Effector CD8-positive, alpha-beta T cell (primary cell): ENCODE data around the gene USP31.

ENCODE experiments used
- DNase-seq: peaks from one replicate; lab custom pipeline; 2025; lab: John Stamatoyannopoulos, UW

The USP31 gene

DNA sequence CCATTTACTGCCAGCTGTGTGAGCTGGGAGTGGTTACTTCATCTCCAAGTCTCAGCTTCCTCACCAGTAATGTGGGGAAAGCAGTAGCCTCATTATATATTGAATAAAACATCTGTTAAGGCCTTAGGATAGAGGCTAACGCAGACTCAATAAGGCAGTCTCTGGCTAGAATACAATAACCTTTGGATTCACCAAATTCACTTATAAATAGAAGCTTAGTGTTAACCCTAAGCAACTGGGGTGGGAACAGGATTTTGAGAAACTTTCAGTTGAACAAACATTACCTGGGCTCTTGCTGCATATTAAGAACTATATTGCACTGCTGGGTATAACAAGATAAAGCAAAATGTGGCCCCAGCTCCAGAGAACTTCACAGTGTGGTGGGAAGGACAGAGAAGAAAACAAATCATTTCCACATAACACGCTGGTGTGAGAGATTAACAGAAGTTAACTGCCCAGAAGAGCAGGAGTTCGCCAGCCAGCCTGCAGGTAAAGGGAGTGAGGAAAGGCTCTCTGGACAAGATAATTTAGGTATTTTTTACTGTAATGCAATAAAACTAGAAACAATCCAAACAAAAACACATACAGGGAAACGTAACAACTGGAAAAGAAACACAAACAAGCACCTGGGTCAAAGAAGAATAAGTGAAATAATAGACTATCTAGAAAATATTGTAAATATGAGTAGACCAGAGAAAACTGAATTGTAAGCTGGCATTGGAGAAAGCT lies 57.0 kb downstream of the USP31 start:
- no peak for DNase-seq

- no peak for DNase-seq
Measured at GRCh38 chr16:23089111-23089510, 60.1 kb downstream of the USP31 start.

DNA sequence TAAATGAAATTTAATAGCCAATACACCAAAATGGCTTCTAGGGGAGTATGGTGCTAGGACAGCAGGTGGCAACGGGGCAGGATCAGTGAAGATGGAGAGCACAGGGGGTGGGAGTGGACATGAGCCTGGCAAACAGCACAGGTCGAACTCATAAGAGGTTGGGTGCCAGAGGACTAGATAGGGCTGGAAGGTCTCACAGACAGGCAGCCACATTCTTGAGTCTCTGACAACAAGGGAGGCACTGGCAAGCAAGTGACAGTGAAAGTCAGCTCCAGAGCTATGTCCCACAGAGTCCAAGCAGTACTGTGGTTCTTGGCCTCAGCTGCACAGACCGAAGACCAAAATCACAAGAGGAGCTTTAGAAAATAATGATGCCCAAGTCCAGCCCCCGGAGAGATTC lies 61.2 kb downstream of the USP31 start:
- DNase-seq = no peak

- DNase-seq = no peak
Measured at GRCh38 chr16:23085949-23086348, 63.3 kb downstream of the USP31 start.

GRCh38 chr16:23082161-23082788 lies 67.0 kb downstream of the USP31 start:
- no peak for DNase-seq

DNA sequence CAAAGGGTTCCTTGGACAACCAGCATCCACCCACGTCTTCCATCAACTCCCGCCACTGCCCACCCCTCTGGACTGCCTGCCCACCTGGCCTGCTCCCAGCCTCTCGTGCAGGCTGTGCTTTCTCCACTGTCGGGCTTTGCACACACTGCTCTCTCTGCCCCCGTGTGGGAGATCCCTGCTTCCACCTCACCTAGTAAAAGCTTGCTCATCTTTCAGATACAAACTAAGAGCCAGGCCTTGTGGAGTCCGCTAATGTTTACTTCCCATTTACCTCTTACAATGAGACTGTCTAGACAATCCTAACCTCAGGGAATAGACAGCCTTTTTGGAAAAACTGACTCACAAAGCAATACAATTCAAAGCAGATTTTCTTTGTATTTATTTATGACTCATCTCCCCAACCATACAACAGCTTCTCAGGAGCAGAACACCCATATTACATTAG lies 67.6 kb downstream of the USP31 start:
- no peak for DNase-seq

DNA sequence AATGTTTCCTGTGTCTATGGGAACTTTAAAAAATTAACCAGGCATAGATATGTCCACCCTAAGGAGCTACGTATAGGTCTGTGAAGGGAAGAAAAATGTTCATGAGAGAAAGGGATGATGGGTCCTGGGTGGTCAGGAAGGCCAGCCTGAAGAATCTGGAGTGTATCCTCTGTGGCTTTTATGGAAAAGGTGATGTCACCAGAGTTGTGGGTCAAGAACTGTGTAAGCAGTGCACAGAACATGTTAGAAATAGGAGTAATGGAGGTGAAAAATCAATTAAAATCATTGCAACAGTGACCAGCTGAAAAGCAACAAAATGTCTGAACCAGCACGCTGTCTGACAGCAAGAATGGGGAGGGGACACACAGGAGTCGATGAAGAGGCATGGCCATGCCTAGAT lies 68.5 kb downstream of the USP31 start:
- no peak for DNase-seq

DNA sequence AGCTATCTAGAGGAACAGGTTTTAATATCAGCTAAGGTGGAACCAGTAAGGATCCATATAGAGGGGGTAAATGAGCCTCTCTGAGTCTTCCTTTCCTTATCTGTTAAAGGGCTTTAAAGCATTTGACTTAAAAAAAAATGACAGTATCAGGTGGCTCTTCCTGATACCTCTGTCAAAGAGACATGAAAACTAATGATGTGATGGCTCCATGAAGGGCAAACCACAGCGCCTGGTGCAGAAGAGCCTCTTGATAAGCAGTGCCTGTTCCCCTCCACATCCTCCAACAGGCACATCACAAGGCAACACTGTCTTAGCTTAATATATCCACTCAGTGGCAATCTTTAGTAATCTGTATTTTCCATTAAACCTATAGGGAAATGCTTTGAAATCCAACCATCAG lies 68.9 kb downstream of the USP31 start:
- no peak for DNase-seq

DNA sequence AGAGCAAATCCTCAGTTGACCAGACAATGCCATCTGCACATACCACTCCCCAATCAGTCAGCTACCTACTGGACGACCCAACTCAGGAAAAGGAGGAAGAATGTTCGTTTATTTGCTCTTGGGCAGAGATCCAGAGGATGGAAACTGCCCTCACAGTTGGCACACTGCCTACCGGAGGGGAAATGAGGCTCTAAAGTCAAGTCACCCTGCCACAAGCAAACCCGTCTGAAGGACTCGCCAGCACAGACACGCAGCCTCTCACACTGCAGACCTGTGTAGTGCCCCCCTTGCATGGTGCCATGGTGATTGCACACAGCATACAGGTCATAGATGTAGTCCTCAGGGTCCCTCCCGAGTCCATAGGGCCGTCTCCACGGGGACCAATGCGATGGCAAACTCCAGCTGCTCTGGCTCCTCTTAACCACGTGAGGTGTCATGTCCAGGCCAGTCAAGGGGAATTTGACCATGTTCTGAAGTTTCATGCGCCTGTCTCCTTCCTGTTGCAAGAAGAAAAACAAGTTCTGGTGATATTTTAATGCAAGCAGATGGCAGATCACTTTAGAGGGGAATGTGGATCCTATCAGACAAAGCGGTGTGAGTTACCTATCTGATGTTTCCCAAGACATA lies 69.5 kb downstream of the USP31 start:
- DNase-seq = no peak

- no peak for DNase-seq
Measured at GRCh38 chr16:23074423-23074822, 74.8 kb downstream of the USP31 start.

DNA sequence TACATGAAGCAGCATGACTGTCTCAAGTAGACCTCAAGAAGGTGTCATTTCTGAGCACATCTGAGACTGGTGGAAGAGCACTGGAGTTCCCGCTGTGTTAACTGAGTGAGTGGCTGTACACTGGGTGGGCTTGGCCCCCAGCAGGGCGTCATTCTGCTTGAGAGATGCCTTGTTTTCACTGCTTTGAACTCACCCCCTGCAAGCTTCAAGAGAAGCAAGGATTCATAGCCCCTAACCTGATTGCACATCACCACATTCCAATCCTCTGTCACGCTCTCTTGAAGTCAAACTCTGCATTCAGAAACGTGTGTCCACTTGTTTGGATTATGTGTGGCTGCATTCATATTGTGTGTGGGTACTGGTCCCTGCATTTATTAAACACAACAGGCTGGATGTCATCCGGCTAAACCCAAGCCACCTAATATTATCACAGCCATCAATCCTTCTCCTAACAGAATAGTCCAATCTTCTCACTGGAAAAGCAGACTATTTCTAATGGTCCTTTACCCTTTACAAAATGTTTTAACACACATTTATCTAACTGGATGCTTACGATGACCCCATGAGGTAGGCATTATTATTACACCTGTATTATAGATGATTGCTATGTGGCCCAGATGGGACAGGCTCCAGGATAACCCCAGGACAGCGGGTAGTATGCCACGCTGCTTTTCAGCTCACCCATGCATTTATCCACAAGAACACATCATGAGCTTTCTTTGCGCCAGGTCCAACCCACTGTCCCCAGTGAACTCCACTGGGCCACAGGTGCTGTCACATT lies 76.3 kb downstream of the USP31 start:
- no peak for DNase-seq

GRCh38 chr16:23072084-23072599 lies 77.1 kb downstream of the USP31 start:
- DNase-seq = no peak

DNA sequence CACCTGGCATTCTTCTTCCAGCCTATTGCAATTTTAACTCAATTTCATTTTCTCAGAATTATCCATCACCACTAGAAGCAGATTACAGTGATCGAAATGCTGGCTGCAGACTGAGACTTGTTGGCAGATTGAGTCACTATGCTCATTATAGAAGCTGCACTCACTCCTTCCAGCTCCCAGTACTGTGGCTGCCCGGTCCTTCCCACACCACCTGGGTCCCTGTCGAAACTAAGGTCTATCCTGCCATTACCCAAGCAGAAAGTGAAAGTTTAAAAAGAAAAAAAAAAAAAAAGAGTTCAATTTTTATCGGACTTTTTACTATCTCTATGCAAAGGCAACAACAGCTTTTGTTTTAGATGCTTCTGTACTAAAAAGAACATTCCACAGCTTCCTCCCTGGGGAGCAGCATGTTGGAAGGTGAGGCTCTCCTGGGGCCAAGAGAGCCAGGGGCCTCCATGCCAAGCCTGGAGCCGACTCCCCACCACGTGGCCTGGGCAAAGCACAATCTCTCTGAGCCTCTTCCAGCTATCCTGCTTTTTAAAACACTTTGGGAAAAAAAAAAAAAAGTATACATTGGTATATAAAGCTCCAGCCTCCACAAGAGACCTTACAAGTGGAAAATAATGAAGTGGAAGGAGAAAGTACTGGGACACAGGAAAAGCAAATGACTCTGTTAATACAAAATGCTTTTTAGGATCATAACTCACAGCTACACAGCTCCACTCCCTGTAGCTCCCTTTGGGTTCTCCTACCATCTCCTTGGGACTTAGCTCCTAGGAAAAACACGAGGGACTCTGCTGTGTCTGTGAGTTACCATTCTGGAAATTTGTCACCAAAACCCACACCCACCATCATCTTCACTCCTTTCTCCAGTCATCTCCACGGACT lies 77.8 kb downstream of the USP31 start:
- no peak for DNase-seq

DNA sequence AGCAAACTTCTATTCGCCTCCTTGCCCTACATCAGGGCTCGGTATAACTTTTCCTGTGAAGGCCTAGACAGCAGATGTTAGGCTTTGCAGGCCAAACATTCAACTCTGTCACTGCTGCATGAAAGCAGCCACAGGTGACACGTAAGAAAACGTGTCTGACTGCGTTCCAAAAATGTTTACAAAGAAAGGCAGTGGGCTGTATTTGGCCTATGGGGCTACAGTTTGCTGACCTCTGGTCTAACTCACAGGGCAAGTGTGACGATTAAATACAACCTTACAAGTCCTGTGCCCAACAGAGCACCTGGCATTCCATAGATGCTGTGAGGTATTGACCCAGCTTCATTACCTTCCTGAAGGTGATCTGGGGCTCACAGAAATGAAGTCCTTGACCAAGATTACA lies 79.4 kb downstream of the USP31 start:
- no peak for DNase-seq

DNA sequence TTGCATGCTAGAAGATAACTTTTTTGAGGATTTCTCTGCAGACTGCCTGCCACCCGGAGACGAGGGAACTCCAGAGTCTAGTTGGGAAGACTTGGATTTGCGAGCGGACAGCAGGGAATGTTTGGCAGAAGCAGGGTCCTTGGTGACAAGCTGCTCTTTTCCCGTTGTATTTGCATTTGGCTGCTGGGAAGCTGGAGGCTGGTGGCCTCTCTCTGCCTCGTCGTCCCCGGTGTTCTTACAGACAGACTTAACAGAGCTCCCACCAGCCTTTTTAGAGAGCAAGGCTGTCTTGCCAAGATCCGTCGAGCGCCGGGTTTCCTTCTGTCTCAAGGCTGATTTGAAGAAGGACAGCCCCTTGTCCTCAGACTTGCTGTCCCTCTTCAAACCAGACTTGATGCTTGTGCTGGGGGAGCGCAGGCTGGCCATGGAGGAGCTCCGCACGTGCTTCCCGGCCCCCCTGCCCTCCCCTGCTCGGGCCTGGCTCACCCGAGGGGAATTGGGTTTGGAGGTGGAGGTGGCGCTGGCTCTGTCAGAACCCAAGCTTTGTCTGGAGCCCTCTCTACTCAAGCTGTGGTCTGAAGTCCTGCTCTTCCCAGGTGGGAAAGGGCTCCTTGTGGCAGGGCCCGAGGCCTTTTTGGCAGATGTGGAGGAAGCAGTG lies 81.0 kb downstream of the USP31 start:
- no peak for DNase-seq

DNA sequence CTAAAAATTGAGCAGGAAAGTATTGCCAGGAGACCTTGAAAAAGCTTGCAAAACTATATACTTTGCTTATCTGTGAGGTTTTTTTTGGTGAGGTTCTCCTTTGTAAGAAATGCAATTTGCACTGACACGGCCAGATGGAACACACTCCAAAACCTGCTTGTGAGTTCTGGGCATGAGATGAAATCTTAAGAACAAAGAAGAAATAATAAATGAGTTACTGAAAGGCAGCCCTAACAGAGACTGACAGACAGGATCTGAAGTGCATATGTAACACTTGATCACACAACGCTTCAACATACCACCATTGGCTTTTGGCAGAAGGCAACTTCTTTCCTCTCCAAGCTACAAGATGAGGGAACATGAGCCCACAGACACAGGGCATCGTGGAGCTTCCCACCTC lies 82.6 kb downstream of the USP31 start:
- no peak for DNase-seq

- DNase-seq = no peak
Measured at GRCh38 chr16:23064639-23065038, 84.6 kb downstream of the USP31 start.

DNA sequence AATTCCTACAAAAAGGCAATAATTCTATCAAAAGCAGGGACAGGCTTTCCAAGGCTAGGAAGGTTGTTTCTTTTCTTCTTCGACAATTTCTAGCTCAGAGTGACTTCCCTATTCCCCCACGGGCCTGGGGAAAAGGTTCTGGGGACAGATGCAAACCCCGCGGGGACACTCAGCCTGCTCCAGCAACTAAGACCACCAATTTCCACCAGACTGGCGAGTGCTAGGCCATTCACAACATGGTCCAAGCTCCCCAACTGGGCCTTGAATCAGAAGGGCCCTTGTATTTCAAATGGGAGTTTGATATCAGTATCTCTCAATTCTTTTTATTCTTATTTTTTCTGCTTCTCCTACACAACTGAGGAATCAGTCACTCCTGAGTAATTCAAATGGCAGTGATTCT lies 86.7 kb downstream of the USP31 start:
- DNase-seq = no peak

DNA sequence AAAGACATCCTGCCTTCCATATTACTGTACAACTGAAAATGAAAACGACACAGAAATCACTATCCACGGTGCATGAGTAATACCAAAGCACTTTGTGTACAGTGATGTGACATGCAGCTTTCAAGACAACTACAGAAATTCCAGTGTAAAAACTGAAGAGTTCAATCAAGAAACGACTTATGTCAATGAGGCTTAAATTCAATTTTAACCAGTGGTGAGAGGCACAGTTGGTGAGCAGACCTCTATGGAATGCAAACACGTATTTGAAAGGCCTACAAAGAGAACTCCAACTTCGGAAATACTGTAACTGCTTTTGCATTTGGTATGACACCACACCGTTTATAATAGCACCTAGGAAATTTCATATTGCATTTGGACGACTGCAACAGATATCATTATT lies 87.6 kb downstream of the USP31 start:
- DNase-seq = no peak

DNA sequence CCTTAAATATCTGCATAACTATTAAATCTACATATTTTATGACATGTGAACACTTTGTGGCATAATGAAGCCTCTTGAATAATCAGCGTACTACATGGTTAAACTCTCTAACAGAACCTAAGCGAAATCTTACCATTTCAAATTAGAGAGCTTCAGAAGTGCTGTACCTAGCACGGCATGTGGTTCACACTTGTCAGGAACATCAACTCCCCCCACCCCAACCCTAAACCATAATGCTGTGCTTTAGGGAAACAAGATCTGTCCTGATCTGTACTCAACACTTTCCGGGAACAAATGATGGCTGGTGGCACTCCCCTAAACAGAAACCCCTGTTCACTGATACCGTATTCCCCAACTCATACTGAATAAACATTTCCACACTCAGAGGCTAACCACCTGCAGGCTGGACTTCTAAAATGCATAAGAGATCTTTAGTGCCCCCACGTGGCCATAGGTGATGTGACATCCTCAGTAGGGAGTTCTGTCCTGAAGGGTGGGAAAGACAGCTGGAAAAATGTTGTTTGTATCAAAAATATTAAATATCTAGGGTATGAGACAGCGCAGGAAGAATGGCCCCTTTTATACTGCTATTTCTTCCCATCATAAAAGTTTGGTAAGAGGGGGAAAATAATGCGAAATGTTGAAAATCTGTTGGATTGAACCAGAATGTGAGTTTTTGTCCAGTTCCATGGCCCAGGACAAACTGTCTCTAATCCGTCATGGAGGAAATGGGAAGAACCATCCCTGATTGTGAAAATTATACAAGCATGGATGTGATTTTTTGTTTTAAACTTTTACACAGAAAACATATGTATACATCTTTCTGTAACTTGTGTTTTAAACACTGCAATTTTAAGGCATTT lies 88.6 kb downstream of the USP31 start:
- peak; percentile 20 for DNase-seq
